Measurements from ENCODE around the gene PPTC7.
A peak's percentile ranks its signal among the peaks of the same experiment; 100 is the strongest.

The PPTC7 gene

DNA sequence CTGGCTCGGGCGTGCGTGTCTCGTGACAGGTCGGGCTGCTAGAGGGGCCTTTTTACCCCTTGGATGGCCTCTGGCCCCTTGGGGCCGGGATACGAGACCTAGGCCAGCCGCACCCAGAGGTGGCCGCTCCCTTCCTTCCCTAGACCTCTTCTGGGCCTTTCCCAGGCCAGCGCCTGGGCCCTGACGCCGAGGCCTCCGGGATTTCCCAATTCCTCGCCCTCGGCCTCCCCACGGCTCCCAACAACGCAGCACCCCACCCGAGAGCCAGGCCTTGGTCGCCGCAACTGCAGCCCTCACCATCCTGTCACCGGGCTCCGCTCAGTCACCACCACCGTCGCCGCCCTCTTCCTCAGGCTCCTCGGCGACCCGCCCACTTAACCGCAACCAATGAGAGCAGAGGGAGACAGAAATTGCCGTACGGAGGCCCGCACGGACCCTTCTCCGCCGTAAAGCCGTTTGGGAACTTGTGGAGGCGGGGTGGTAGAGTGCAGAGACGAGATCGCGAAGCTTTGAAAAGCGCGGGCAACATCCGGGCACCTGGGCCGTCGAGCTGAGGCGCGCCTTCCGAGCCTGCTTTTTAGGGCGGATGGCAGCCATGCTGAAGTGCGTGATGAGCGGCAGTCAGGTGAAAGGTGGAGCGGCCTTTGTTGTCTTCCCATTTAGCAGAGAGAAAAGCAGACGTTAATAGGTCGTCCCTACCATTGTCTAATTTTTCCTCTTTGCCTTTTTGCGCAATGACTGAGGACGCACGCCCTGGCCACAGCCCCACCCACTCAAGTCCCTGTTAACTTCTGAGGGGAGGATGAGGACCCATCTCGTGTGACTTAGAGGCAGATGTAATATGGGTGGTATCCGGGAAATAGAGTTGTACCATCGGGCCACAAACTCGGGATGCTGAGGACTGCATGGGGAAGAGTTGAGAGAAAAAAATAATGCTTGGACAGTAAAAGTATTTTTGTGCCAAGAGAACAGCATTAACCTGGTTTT, 81.1 kb downstream of the PPTC7 start, which contains the start of the genes RAD9B and VPS29 (continued):
- TF ChIP-seq ZNF548 (tag by site-specific recombination; IDR thresholded peaks at IDR 0.05), result no peak
- peak; percentile 90 for TF ChIP-seq SETDB1 (IDR thresholded peaks at IDR 0.05; ENCODE audit: insufficient read length, low read length)
- TF ChIP-seq, protein P1, sequence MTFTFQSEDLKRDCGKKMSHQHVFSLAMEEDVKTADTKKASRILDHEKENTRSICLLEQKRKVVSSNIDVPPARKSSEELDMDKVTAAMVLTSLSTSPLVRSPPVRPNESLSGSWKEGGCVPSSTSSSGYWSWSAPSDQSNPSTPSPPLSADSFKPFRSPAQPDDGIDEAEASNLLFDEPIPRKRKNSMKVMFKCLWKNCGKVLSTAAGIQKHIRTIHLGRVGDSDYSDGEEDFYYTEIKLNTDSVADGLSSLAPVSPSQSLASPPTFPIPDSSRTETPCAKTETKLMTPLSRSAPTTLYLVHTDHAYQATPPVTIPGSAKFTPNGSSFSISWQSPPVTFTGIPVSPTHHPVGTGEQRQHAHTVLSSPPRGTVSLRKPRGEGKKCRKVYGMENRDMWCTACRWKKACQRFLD (tag by site-specific recombination; IDR thresholded peaks at IDR 0.05), result no peak
- no peak for TF ChIP-seq ZNF830 (tag by site-specific recombination; IDR thresholded peaks at IDR 0.05; ENCODE audit: low read depth)
- TF ChIP-seq EGR2 (tag by site-specific recombination; IDR thresholded peaks at IDR 0.05; ENCODE audit: low read depth), result peak; percentile 82
- TF ChIP-seq ZNF549 (tag by site-specific recombination; IDR thresholded peaks at IDR 0.05), result no peak
- peak; percentile 85 for TF ChIP-seq ZBTB20 (tag by site-specific recombination; IDR thresholded peaks at IDR 0.05)
- TF ChIP-seq, protein P2, sequence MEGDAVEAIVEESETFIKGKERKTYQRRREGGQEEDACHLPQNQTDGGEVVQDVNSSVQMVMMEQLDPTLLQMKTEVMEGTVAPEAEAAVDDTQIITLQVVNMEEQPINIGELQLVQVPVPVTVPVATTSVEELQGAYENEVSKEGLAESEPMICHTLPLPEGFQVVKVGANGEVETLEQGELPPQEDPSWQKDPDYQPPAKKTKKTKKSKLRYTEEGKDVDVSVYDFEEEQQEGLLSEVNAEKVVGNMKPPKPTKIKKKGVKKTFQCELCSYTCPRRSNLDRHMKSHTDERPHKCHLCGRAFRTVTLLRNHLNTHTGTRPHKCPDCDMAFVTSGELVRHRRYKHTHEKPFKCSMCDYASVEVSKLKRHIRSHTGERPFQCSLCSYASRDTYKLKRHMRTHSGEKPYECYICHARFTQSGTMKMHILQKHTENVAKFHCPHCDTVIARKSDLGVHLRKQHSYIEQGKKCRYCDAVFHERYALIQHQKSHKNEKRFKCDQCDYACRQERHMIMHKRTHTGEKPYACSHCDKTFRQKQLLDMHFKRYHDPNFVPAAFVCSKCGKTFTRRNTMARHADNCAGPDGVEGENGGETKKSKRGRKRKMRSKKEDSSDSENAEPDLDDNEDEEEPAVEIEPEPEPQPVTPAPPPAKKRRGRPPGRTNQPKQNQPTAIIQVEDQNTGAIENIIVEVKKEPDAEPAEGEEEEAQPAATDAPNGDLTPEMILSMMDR (tag by site-specific recombination; IDR thresholded peaks at IDR 0.05), result peak; percentile 24; the same call in 1 of the 2 replicates
- TF ChIP-seq ZNF624 (tag by site-specific recombination; IDR thresholded peaks at IDR 0.05), result 0 out of 2 replicates have a peak, but pooled peaks have one; percentile 42
- TF ChIP-seq ZNF521 (tag by site-specific recombination; IDR thresholded peaks at IDR 0.05), result no peak
- TF ChIP-seq ZNF341 (tag by site-specific recombination; IDR thresholded peaks at IDR 0.05; ENCODE audit: low read depth), result no peak
- TF ChIP-seq, protein P3, sequence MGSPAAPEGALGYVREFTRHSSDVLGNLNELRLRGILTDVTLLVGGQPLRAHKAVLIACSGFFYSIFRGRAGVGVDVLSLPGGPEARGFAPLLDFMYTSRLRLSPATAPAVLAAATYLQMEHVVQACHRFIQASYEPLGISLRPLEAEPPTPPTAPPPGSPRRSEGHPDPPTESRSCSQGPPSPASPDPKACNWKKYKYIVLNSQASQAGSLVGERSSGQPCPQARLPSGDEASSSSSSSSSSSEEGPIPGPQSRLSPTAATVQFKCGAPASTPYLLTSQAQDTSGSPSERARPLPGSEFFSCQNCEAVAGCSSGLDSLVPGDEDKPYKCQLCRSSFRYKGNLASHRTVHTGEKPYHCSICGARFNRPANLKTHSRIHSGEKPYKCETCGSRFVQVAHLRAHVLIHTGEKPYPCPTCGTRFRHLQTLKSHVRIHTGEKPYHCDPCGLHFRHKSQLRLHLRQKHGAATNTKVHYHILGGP (tag by site-specific recombination; IDR thresholded peaks at IDR 0.05), result no peak
- TF ChIP-seq, protein P4, sequence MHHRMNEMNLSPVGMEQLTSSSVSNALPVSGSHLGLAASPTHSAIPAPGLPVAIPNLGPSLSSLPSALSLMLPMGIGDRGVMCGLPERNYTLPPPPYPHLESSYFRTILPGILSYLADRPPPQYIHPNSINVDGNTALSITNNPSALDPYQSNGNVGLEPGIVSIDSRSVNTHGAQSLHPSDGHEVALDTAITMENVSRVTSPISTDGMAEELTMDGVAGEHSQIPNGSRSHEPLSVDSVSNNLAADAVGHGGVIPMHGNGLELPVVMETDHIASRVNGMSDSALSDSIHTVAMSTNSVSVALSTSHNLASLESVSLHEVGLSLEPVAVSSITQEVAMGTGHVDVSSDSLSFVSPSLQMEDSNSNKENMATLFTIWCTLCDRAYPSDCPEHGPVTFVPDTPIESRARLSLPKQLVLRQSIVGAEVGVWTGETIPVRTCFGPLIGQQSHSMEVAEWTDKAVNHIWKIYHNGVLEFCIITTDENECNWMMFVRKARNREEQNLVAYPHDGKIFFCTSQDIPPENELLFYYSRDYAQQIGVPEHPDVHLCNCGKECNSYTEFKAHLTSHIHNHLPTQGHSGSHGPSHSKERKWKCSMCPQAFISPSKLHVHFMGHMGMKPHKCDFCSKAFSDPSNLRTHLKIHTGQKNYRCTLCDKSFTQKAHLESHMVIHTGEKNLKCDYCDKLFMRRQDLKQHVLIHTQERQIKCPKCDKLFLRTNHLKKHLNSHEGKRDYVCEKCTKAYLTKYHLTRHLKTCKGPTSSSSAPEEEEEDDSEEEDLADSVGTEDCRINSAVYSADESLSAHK (tag by site-specific recombination; IDR thresholded peaks at IDR 0.05), result peak; percentile 25; the same call in 1 of the 2 replicates
- peak; percentile 41; the same call in 1 of the 2 replicates for TF ChIP-seq ZSCAN5A (tag by site-specific recombination; IDR thresholded peaks at IDR 0.05)
- TF ChIP-seq ZNF629 (tag by site-specific recombination; IDR thresholded peaks at IDR 0.05), result peak; percentile 72
- TF ChIP-seq ZNF707 (tag by site-specific recombination; IDR thresholded peaks at IDR 0.05), result peak; percentile 21; the same call in 1 of the 2 replicates
- TF ChIP-seq ZNF292 (tag by site-specific recombination; IDR thresholded peaks at IDR 0.05; ENCODE audit: borderline replicate concordance, low read depth), result no peak
- TF ChIP-seq ZNF302 (tag by site-specific recombination; IDR thresholded peaks at IDR 0.05; ENCODE audit: low read depth), result 0 out of 2 replicates have a peak, but pooled peaks have one; percentile 52
- TF ChIP-seq ZNF658 (tag by site-specific recombination; IDR thresholded peaks at IDR 0.05), result no peak
- TF ChIP-seq ZNF239 (tag by site-specific recombination; IDR thresholded peaks at IDR 0.05), result 0 out of 2 replicates have a peak, but pooled peaks have one; percentile 13
- TF ChIP-seq ZFP3 (tag by site-specific recombination; IDR thresholded peaks at IDR 0.05; ENCODE audit: low read depth), result no peak
- TF ChIP-seq ZNF654 (tag by site-specific recombination; IDR thresholded peaks at IDR 0.05; ENCODE audit: low read depth), result no peak
- TF ChIP-seq ZNF280D (tag by site-specific recombination; IDR thresholded peaks at IDR 0.05), result peak; percentile 72; the same call in 1 of the 2 replicates
- TF ChIP-seq ZNF664 (tag by site-specific recombination; IDR thresholded peaks at IDR 0.05), result no peak
- peak; percentile 88 for TF ChIP-seq ZNF76 (tag by site-specific recombination; IDR thresholded peaks at IDR 0.05; ENCODE audit: borderline replicate concordance, low read depth)
- TF ChIP-seq ZNF266 (tag by site-specific recombination; IDR thresholded peaks at IDR 0.05; ENCODE audit: low read depth), result no peak
- TF ChIP-seq ZIC2 (tag by site-specific recombination; IDR thresholded peaks at IDR 0.05), result no peak
